ENCODE measurements around the gene TBC1D20.

- TF ChIP-seq POLR2A (IDR thresholded peaks at IDR 0.05) (no peak), CTCF (IDR thresholded peaks at IDR 0.05) (no peak)
Observed at GRCh38 chr20:444117-444516, 18.2 kb downstream of the TBC1D20 start.

Data from Peyer's patch (tissue), 4 donors.